CD4-positive, alpha-beta memory T cell (primary cell): ENCODE results near the gene POLE2. TPM values are rescaled to one million over a fixed set of nuclear protein-coding genes. Genes with fewer than 3 reads are reported as not detected.

Experiments
- polyA plus RNA-seq, 2 donors: library from polyadenylated mRNA; unstranded; fragments of 300-500 nt; fragmentation: Illumina TruSeq; gene quantifications; one replicate each; pipeline ENCODE4 v1.2.3, GENCODE V29; 2021
- total RNA-seq, 2 experiments: library from RNA; stranded (reverse); gene quantifications; one replicate each; pipeline ENCODE4 v1.2.3, GENCODE V29; 2021

POLE2 gene
- total and polyA plus RNA-seq, 4 experiments from 2014 or later, result 1.6 to 3.1 (median 2.0) TPM

Other genes with a start within 250 kb of the POLE2 start
- 1,000 to 10,000 TPM; 3,602 to 3,749 TPM for gene RPS29, start 101.8 kb downstream of the POLE2 start, total RNA-seq
- over 10,000 TPM in 1 of 2 donors, 1,000 to 10,000 TPM in 1; 8,635 to 10,008 TPM for gene RPS29, start 101.8 kb downstream of the POLE2 start, polyA plus RNA-seq
- 10 to 100 TPM; 13.6 to 16.1 TPM for gene LRR1, start 89.3 kb downstream of the POLE2 start, total RNA-seq
- 10 to 100 TPM in 1 of 2 donors, 1 to 10 TPM in 1; 9.7 to 11.1 TPM for gene LRR1, start 89.3 kb downstream of the POLE2 start, polyA plus RNA-seq
- gene RPL36AL, start 67.6 kb downstream of the POLE2 start, total RNA-seq, result 100 to 1,000 TPM; 416 to 441 TPM
- gene RPL36AL, start 67.6 kb downstream of the POLE2 start, polyA plus RNA-seq, result 100 to 1,000 TPM; 669 to 761 TPM
- 10 to 100 TPM; 58.5 to 58.7 TPM for gene MGAT2, start 67.4 kb downstream of the POLE2 start, total RNA-seq
- 10 to 100 TPM; 35.7 to 42.3 TPM for gene MGAT2, start 67.4 kb downstream of the POLE2 start, polyA plus RNA-seq
- 1 to 10 TPM; 8.7 to 9.8 TPM for gene DNAAF2, start 53.0 kb downstream of the POLE2 start, total RNA-seq
- 10 to 100 TPM; 17.9 to 18.1 TPM for gene DNAAF2, start 53.0 kb downstream of the POLE2 start, polyA plus RNA-seq
- gene KLHDC1, start 4.9 kb upstream of the POLE2 start, total RNA-seq, result 10 to 100 TPM; 12.9 to 13.6 TPM
- gene KLHDC1, start 4.9 kb upstream of the POLE2 start, polyA plus RNA-seq, result 1 to 10 TPM; 2.0 to 2.8 TPM
- 10 to 100 TPM; 84.0 to 86.4 TPM for gene KLHDC2, start 79.9 kb upstream of the POLE2 start, total RNA-seq
- gene KLHDC2, start 79.9 kb upstream of the POLE2 start, polyA plus RNA-seq, result 10 to 100 TPM; 96.5 to 97.0 TPM
- gene NEMF, start 164.6 kb upstream of the POLE2 start, total RNA-seq, result 100 to 1,000 TPM; 104 to 112 TPM
- 10 to 100 TPM; 20.4 to 51.6 TPM for gene NEMF, start 164.6 kb upstream of the POLE2 start, polyA plus RNA-seq
- 100 to 1,000 TPM; 116 to 124 TPM for gene ARF6, start 204.9 kb upstream of the POLE2 start, total RNA-seq
- 100 to 1,000 TPM; 157 to 164 TPM for gene ARF6, start 204.9 kb upstream of the POLE2 start, polyA plus RNA-seq